Fibroblast of the conjunctiva (primary cell): ENCODE data around the gene STK11.
"Not testable (repeated sequence)": the region's sequence is repeated elsewhere in the genome, so short reads cannot be mapped to it uniquely, and the experiment has no call there.

Experiments used
- DNase-seq: peaks from one replicate; pipeline ENCODE4 v3.0.0-alpha.2; 2010; ENCODE audit warnings: low read depth

STK11 gene

DNA sequence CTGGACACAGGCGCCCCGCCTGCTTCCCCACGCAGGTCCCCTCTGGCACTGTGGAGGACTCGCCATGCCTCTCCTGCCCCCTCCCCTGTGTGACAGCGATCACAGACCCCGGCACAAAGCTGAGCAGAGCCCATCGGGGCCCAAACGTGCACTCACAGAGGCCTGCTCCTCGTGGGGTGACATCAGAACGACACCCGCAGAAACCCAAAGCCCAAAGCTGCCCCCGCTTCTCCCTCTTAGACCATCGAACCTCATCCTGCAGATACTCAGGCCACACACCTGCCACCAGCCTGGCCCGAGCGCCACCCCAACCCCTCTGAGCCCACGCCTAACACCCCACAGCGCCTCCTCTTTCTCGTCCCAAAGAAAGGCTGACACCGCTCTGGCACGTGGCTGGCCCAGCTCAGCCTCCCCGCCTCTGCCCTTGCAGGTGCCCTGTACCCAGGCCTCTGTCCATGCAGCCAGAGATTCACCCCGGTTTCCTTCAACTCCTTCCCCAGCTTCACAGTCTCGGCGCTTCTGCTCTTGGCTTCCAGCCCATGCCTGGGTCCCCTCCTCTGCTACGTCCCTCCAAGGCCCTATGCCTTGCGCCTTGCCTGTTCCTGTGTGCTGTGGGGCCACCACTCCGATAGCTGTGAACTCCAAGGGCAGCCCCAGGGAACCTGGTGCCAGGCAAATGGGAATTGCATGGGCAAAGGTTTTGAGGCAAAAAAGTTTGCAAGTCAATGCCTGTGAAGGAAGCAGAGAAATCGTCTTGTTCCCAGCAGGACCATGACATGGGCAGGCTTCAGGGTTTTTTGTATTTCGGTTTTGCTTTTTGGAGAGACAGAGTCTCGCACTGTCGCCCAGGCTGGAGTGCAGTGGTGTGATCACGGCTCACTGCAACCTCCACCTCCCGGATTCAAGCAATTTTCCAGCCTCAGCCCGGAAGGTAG lies 33.1 kb downstream of the STK11 start:
- no peak for DNase-seq

DNA sequence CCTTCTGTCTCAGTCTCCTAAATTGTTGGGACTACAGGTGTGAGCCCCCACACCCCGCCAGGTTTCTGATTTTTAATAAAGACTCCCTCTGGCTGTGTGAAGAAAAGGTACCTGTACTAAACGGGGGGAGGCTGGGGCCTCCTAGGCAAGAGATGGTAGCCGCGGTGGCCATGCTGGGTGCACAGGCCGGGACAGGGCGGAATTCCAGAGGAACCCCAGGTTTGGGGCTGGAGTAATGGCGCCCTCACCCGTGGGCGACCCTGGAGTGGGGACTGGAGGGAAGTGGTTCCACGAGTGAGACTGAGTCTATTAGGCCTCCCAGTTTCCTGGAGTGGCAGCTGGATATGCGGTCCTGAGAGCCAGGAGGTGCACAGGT lies 33.8 kb downstream of the STK11 start:
- no peak for DNase-seq

DNA sequence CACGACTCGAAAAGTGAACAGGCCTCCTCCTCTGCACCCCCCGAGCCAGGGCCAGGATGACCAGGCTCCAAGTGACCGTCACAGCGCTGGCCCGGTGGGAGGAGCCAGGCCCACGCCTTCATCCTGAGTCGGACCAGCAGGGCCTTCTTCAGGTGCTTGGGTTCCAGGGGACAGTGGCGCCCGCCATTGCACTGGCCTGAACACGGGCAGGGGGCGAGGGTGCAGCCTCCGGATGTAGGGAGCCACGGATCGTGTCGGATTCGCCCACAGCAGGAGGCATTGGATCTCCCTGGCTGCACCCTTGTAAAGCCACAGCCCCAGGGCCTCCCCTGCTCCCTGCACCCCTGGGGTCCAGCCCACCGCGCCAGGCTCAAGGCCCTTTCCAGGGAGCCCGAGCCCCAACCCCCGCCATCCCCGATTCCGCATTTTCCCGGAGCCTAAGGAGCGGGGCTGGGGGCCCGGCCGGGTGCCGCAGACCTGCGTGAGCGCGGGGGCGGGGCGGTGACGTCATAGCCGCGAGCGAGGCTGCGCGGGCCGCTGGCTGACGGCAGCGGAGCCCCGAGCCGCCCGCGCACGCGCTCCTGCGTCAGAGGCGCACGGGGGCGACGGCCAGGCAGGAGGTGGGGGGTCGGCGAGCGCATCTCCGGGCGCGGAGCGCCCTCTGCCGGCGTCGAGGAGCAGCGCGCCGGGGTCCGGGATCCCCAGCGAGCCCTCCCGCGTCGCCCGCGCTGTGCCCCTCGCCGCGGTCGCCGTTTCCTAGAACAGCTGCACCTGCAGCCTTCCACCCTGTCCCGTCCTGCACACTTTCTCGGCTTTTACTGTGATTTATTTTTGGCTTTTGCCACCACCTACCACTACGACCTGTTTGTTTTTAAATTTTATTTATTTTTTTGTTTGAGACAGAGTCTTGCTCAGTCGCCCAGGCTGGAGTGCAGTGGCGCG lies 34.5 kb downstream of the STK11 start:
- peak; percentile 81 for DNase-seq

DNA sequence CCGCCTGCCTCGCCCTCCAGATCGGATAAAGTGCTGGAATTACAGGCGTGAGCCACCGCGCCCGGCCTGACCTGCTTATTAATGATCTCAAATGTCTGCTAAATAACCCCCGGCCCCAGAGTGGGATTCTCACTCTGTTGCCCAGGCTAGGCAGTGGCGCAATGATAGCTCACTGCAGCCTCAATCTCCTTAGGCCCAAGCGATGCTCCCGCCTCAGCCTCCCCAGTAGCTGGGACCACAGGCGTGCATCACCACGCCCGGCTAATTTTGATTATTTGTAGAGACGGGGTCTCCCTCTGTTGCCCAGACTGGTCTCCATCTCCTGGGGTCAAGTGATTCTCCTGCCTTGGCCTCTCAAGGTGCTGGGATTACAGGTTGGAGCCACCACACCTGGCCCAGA lies 35.3 kb downstream of the STK11 start:
- DNase-seq, result no peak

DNA sequence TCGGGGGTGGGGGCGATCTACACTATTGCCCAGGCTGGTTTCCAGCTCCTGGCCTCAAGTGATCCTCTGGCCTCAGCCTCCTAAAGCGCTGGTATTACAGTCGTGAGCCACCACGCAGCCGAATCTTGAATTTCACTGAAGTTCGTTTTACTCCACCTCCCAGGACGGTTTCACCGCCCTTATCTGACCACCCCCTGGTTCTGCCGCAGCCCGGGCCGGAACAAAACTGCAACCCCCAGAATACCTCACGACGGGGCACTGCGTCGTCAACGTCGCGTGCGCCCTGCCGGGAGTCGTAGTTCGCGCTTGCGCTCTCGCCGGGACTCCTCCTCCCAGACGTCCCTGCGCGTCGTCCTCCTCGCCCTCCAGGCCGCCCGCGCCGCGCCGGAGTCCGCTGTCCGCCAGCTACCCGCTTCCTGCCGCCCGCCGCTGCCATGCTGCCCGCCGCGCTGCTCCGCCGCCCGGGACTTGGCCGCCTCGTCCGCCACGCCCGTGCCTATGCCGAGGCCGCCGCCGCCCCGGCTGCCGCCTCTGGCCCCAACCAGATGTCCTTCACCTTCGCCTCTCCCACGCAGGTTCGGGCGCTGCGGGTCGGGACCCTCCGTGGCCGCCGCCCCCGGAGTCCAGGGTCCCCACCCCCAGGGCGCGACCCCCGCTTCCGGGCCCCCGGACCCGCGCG lies 36.0 kb downstream of the STK11 start, which contains the start of gene ATP5F1D:
Gene ATP5F1D (plus strand): TSS at position 335 of the 679 bp plus-strand sequence. CDS start 100 bp downstream, at position 435.
- peak; percentile 90 for DNase-seq

DNA sequence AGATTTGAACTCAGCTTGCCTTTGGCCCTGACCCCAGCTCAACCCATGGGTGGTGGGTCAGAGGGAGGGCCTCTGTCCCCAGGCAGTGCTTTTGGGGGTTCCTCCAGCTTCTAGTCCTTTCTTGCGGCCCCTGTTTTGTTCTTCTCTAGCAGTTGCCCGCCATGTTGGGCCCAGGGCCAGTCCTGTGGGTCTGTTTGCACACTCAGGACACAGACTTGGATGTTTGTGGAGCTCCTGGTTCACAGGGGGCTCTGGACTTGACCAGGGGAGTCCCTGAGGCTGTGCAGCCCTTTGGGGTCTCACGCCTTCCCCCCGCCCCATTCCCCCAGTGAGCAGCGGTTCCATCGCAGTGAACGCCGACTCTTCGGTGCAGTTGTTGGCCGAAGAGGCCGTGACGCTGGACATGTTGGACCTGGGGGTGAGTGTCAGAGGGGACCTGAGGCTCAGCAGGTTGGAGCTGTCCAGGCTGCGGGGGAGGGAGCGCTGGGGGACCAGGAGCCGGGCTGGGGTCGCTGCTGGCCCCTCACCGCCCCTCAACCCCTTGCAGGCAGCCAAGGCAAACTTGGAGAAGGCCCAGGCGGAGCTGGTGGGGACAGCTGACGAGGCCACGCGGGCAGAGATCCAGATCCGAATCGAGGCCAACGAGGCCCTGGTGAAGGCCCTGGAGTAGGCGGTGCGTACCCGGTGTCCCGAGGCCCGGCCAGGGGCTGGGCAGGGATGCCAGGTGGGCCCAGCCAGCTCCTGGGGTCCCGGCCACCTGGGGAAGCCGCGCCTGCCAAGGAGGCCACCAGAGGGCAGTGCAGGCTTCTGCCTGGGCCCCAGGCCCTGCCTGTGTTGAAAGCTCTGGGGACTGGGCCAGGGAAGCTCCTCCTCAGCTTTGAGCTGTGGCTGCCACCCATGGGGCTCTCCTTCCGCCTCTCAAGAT lies 38.5 kb downstream of the STK11 start:
- peak; percentile 71 for DNase-seq

DNA sequence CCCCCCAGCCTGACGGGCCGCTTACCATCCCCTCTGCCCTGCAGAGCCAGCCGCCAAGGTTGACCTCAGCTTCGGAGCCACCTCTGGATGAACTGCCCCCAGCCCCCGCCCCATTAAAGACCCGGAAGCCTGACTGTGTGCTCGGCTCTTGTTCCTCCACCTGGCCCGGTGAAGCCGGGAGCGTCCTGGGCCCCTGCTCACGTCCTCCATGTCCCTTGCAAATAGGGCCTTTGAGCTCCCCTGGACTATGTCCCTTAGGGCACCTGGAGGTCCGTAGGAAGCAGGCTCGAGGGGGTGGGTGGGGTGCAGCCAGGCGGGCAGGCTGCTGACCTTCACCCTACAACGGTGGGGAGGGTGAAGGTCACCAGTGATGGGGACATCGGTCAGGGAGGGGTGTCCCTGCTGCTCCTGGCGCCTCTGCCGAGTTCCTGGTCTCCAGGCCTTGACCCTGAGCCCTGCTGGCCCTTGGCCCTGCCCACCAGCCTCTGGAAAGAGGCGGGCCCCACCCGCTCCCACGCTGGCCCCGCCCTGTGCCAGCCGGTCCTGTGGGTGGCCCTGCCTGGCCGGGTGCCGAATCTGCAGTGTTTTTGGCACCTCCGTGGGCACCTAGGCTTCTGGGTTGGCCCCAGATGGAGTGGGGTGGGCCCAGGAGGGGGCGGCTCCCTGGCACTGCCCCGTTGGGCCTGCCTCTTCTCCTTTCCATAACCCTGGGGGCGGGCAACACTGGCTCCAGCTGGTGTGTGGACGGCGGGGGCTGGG lies 39.3 kb downstream of the STK11 start:
- DNase-seq, result no peak

DNA sequence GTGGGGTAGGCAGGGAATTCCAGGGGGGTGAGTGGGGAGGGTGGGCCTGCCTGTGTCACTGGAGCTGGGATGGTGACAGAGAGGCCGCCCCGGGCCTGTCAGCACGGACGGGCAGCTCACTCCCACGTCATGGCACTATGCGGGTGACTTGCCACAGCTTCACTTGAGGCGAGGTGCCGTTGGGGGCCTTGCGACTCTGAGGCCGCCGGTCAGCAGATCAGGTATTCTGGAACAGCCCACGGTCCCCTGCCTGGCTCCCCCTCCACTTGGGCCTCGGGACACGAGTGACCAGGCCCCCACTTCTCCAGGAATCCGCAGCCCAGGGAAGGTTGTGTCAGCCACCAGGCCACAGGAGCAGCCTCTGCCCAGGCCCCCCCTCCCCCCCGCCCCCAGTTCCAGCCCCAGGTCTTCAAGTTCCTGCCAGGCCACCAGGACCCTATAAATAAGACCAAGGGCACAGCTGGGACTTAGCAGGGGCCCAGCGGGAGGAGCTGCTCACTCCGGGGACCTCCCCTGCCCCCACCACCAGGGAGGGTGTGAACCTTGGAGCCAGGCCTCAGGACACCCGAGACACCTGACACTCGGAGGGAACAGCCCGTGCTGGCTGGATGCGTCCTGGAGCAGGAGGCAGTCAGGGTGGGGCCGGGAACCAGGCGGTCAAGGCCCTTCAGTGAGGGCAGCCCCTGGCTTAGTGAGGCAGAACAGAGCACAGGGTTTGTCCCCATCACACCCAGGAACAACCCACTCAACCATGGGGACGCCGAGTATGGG lies 40.1 kb downstream of the STK11 start:
- DNase-seq, result no peak

DNA sequence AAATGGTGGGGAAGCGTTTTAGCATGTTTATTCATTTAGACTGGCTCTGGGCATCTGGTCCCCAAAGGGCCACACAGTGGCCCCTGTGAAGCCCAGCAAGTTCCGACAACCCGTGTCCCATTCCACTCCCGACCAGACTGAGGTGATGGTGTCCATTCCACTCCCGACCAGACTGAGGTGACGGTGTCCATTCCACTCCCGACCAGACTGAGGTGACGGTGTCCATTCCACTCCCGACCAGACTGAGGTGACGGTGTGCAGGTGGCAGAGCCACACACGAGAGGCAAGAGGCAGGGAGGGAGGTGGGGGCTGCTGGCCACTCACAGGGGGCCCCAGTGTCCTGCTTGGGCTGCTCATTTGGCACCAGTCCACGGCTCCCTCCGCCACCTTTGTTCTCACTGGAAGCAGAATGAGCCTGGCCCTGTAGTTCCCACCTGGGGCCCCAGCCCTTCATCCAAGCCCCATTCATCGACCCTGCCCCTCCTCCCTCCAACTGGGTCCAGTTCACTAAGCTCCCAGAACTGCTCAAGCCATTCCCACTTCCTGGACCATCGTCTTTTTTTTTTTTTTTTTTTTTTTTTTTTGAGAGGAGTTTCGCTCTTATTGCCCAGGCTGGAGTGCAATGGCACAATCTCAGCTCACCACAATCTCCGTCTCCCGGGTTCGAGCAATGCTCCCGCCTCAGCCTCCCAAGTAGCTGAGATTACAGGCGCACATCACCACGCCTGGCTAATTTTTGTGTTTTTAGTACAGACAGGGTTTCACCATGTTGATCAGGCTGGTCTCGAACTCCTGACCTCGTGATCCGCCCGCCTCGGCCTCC lies 40.9 kb downstream of the STK11 start:
- not testable (repeated sequence) for DNase-seq

DNA sequence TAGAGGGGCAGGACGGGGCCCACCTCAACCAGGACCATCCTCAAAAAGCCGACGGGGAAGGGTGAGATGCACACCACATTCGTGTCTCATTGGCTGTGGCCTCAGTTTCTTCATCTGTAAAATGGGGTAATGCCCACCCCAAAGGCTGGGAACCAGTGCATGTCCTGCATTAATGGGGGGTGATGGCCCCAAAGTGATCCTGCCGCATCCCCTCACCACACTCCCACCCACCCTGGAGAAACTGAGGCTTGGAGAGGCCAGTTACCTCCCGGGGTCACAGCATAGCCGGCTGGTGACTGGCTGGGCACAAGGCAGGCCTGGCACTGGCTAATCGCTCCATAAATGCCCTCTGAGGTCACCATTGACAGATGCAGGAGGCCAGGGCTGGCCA lies 42.2 kb downstream of the STK11 start:
- DNase-seq, result no peak

DNA sequence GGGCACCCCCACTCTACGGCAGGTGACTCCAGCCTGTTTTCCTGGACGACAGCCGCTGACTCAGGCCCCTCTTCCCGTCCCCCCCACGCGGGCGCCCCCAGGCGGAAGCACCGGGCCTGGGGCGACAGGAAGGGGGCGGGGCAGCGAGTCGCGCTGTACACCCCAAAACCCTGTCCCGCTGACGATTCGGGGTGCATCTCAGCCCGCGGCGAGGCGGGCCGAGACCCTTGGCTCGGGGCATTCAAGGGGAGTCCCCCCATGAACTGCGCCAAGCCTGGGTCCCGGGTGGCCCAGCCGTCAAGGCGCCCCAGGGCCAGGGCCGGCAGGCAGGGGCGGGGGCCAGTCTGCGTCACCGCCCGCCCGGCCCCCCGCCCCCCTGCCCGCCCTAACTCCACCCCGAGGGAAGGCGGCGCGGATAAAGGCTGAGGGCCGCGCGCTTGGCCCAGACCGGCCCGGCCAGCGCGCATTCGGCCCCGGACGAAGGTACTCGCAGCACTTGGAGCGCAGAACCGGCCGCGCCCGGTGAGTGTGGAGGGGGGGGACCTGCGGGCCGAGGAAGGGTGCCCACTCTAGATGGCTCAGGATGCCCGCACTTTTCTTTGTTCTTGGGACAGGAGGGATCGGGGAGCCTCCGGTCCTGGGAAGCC lies 42.7 kb downstream of the STK11 start, which contains the start of gene MIDN:
Gene MIDN (plus strand): TSS at position 445 of the 647 bp plus-strand sequence. CDS start 1,714 bp downstream, outside the sequence.
- DNase-seq, result peak; percentile 72

DNA sequence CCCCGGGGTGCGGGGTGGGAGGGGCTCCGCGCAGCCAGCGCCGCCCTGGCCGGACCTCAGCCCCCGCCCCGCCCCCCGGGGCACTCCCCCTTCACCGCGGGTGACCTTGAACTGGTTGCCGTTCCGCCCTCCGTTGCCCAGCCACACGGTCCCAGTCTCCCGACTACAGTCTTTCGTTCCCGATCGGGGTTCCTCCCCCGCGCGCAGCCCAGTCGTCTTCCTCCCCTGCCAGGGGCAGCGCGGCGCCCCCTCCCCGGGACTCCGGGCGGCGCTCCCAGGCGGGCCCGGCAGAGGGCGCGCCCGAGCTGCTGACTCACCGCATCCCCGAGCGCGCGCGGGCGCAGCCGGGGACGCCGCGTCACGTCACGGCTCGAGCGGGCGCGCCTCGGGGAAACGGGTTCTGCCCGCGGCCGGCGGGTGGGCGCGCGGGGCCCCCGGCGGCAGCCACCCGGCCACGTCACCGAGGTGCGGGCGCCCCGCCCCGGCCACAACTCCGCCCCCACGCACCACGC lies 43.3 kb downstream of the STK11 start:
- no peak for DNase-seq

DNA sequence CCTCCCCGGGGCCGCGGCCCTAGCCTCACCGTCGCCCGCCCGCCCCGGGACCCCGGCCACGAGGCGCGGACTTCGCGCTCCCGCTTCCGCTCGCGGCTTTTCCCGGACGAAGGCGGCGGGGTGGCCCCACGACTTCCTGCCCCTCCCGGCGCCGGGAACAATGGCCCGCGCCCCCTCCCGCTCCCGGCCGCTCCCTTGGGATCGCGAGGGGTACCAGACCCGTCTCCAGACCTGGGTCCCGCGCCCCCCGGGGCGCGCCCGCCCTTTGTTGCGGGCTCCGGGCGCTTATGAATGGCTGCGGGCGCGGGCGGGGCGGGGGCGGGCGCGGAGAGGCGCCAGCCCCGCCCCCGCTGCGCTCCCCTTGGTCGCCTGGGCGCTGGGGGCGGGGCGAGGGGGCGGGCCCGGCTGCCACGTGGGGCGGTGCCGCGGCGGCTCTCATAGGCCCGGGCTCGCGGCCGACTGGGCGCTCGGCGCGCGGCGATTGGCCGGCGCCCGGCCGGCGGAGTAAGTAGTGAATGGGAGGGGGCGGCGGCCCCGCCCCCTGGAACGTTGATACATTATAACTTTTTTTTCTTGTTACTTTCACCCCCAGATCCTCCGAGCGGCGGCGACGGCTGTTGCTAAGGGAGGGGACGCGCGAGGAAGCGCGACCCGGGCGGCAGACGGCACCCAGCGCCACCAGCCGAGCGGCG lies 43.9 kb downstream of the STK11 start:
- peak; percentile 93 for DNase-seq

DNA sequence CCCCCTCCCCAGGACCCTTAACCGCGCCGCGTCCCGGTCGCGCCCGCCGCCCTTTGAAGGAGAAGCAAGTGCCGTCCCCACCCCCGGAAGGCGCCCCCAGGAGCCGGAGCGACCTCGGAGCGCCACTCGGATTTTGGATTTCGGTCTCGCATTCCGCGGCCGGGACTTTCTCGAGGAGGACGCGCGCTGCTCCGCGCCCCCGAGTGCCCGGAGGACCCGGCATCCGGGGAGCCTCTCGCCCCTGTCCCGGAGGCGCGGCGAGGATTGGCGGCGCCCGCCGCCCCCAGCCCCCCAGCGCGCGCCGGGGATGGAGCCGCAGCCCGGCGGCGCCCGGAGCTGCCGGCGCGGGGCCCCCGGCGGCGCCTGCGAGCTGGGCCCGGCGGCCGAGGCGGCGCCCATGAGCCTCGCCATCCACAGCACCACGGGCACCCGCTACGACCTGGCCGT lies 44.4 kb downstream of the STK11 start:
- no peak for DNase-seq

DNA sequence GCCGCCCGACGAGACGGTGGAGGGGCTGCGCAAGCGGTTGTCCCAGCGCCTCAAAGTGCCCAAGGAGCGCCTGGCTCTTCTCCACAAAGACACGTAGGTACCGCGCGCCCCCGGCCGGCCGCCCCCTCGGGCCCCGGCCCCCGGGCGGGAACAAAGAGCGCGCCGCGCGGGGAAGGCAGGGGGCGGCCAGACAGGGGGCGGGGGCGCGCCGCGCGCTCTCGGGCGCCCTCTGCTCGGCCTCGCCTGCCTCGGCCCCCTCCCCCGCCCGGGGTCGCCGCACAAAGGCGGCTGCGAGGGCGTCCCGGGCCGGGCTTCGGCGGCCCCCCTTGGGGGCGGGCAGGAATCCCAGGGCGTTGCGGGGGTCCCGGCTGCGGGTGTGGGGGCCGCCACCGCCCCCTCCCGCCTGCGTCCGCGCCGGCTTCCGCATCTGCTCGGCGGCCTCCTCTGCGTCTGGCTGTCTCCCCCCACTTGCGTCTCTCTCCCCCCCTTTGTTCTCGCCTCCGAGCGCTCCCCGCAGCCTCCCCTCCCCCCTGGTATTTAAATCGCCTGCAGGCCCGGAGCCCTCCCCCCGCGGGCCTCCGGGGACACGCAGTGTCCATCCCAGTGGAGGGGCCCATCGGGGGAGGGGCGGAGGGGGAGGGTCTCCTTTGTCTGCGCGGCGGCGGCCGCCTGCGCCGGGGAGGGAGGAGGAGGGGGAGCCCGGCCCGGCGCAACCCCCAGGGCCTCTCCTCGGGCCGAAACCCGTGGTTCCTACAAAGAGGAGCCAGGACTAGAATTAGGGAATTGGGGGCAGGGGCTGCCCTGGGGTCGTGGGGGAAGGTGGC lies 45.1 kb downstream of the STK11 start:
- DNase-seq, result no peak
